ENCODE results near the gene KLK14.

DNA sequence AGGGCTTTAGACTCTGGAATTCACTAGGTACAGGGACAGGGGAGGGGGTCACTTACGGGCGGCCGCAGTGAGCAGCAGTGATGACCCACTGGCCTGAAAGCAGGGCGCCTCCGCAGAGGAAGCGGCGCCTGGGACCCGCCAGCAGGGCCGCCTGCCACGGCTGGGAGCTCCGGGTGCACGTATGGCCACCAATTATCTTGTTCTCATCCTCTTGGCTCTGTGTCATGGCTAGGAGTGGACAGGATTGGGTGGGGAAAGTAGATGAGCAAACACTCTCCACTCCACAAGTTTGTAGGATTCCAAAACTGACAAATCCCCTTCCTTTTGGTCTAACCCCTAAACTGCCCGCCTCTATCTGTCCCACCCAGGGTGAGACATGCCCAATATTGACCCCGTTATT lies 1.2 kb downstream of the KLK14 start:
- TF ChIP-seq, protein P1, sequence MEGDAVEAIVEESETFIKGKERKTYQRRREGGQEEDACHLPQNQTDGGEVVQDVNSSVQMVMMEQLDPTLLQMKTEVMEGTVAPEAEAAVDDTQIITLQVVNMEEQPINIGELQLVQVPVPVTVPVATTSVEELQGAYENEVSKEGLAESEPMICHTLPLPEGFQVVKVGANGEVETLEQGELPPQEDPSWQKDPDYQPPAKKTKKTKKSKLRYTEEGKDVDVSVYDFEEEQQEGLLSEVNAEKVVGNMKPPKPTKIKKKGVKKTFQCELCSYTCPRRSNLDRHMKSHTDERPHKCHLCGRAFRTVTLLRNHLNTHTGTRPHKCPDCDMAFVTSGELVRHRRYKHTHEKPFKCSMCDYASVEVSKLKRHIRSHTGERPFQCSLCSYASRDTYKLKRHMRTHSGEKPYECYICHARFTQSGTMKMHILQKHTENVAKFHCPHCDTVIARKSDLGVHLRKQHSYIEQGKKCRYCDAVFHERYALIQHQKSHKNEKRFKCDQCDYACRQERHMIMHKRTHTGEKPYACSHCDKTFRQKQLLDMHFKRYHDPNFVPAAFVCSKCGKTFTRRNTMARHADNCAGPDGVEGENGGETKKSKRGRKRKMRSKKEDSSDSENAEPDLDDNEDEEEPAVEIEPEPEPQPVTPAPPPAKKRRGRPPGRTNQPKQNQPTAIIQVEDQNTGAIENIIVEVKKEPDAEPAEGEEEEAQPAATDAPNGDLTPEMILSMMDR (tag by site-specific recombination; IDR thresholded peaks at IDR 0.05): no peak
- TF ChIP-seq ZNF843 (tag by site-specific recombination; IDR thresholded peaks at IDR 0.05) (no peak), ZNF214 (tag by site-specific recombination; IDR thresholded peaks at IDR 0.05; ENCODE audit: borderline replicate concordance) (no peak), ZFP41 (tag by site-specific recombination; IDR thresholded peaks at IDR 0.05; ENCODE audit: borderline replicate concordance) (no peak), ZBTB17 (tag by site-specific recombination; IDR thresholded peaks at IDR 0.05) (no peak), ZFP3 (tag by site-specific recombination; IDR thresholded peaks at IDR 0.05; ENCODE audit: low read depth) (no peak), ZBTB8A (tag by site-specific recombination; IDR thresholded peaks at IDR 0.05) (no peak), REST (tag by site-specific recombination; IDR thresholded peaks at IDR 0.05) (no peak), ZNF768 (tag by site-specific recombination; IDR thresholded peaks at IDR 0.05) (no peak), PBX3 (CRISPR knock-in tag; IDR thresholded peaks at IDR 0.05) (no peak), ZNF555 (tag by site-specific recombination; conservative IDR thresholded peaks at IDR 0.05) (no peak), ZSCAN23 (tag by site-specific recombination; IDR thresholded peaks at IDR 0.05) (no peak), ZNF146 (tag by site-specific recombination; IDR thresholded peaks at IDR 0.05) (no peak)
- TF ChIP-seq, protein P2, sequence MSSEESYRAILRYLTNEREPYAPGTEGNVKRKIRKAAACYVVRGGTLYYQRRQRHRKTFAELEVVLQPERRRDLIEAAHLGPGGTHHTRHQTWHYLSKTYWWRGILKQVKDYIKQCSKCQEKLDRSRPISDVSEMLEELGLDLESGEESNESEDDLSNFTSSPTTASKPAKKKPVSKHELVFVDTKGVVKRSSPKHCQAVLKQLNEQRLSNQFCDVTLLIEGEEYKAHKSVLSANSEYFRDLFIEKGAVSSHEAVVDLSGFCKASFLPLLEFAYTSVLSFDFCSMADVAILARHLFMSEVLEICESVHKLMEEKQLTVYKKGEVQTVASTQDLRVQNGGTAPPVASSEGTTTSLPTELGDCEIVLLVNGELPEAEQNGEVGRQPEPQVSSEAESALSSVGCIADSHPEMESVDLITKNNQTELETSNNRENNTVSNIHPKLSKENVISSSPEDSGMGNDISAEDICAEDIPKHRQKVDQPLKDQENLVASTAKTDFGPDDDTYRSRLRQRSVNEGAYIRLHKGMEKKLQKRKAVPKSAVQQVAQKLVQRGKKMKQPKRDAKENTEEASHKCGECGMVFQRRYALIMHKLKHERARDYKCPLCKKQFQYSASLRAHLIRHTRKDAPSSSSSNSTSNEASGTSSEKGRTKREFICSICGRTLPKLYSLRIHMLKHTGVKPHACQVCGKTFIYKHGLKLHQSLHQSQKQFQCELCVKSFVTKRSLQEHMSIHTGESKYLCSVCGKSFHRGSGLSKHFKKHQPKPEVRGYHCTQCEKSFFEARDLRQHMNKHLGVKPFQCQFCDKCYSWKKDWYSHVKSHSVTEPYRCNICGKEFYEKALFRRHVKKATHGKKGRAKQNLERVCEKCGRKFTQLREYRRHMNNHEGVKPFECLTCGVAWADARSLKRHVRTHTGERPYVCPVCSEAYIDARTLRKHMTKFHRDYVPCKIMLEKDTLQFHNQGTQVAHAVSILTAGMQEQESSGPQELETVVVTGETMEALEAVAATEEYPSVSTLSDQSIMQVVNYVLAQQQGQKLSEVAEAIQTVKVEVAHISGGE (tag by site-specific recombination; conservative IDR thresholded peaks at IDR 0.05; ENCODE audit: low read depth): no peak

Measured in HEK293 (cell line).